WTC11 (cell line): ENCODE data around the gene FSTL1. TPM values are rescaled to one million over a fixed set of nuclear protein-coding genes. Genes with fewer than 3 reads are reported as not detected.

Source experiments
- ATAC-seq: fragments of 200-7000 bp; cut with Tn5 transposase; 2 replicates; pipeline ENCODE4 v1.10.0; 2021; ENCODE audit warnings: mild to moderate bottlenecking, moderate library complexity
- CTCF ChIA-PET: fragments of 300-600 bp; sonication (Branson Sonifier 250); formaldehyde crosslinking; loops from one replicate; lab custom pipeline; 2021; ENCODE audit warnings: antibody characterized with exemption; lab: Charles Lee
- POLR2A ChIA-PET: fragments of 350-600 bp; sonication (Branson Sonifier 250); formaldehyde crosslinking; loops from one replicate; lab custom pipeline; 2021; ENCODE audit warnings: antibody characterized with exemption; lab: Charles Lee
- DNase-seq: peaks from one replicate; pipeline ENCODE4 v3.0.0; 2021; ENCODE audit warnings: low spot score
- H3K27ac Mint-ChIP-seq: 2 replicates; pipeline ENCODE4 v1.8.0; 2021; ENCODE audit warnings: mixed read lengths
- H3K27me3 Mint-ChIP-seq: 2 replicates; pipeline ENCODE4 v1.8.0; 2021; ENCODE audit warnings: low read depth, mild to moderate bottlenecking, moderate library complexity, mixed read lengths
- H3K36me3 Mint-ChIP-seq: 2 replicates; pipeline ENCODE4 v1.8.0; 2021; ENCODE audit warnings: mixed read lengths
- H3K4me1 Mint-ChIP-seq: 2 replicates; pipeline ENCODE4 v1.8.0; 2022; ENCODE audit warnings: mixed read lengths
- H3K4me3 Mint-ChIP-seq: 2 replicates; pipeline ENCODE4 v1.8.0; 2021; ENCODE audit warnings: mild to moderate bottlenecking, moderate library complexity, mixed read lengths
- H3K9me3 Mint-ChIP-seq: 2 replicates; pipeline ENCODE4 v1.8.0; 2021; ENCODE audit warnings: mixed read lengths
- ARID4B ChIP-seq: sonication (generic); formaldehyde crosslinking; IDR thresholded peaks from 2 replicates; pipeline ENCODE4 v1.8.0; 2023; ENCODE audit warnings: missing genetic modification reagents, mild to moderate bottlenecking, borderline replicate concordance
- E2F4 ChIP-seq: sonication (generic); formaldehyde crosslinking; IDR thresholded peaks from 2 replicates; pipeline ENCODE4 v1.8.1; 2022; ENCODE audit warnings: low read depth, mild to moderate bottlenecking, moderate library complexity, missing genetic modification reagents, borderline replicate concordance
- ESRRA ChIP-seq: sonication (generic); formaldehyde crosslinking; IDR thresholded peaks from 2 replicates; pipeline ENCODE4 v1.8.1; 2022; ENCODE audit warnings: mild to moderate bottlenecking, missing genetic modification reagents, borderline replicate concordance
- ETV6 ChIP-seq: sonication (generic); formaldehyde crosslinking; IDR thresholded peaks from 2 replicates; pipeline ENCODE4 v1.8.1; 2022; ENCODE audit warnings: mild to moderate bottlenecking, missing genetic modification reagents
- FOXJ3 ChIP-seq: sonication (generic); formaldehyde crosslinking; IDR thresholded peaks from 2 replicates; pipeline ENCODE4 v1.9.0; 2021; ENCODE audit warnings: missing genetic modification reagents, mild to moderate bottlenecking, borderline replicate concordance
- FOXK1 ChIP-seq: sonication (generic); formaldehyde crosslinking; IDR thresholded peaks from 2 replicates; pipeline ENCODE4 v1.8.0; 2022; ENCODE audit warnings: mild to moderate bottlenecking, moderate library complexity, missing genetic modification reagents
- HMGA2 ChIP-seq: fragments of 250-450 bp; sonication (Bioruptor Pico); IDR thresholded peaks from 2 replicates; pipeline ENCODE4 v1.4.0; 2021; ENCODE audit warnings: mild to moderate bottlenecking, moderate library complexity
- IRF1 ChIP-seq: sonication (generic); formaldehyde crosslinking; IDR thresholded peaks from 2 replicates; pipeline ENCODE4 v1.8.0; 2023; ENCODE audit warnings: missing genetic modification reagents
- NFATC4 ChIP-seq: fragments of 250-450 bp; sonication (Bioruptor Pico); IDR thresholded peaks from 2 replicates; pipeline ENCODE4 v1.9.0; 2021; ENCODE audit warnings: mild to moderate bottlenecking
- NR3C1 ChIP-seq: sonication (generic); formaldehyde crosslinking; conservative IDR thresholded peaks from 2 replicates; pipeline ENCODE4 v1.8.1; 2023; ENCODE audit warnings: low read depth, mild to moderate bottlenecking, missing genetic modification reagents
- ZNF263 ChIP-seq: sonication (generic); formaldehyde crosslinking; IDR thresholded peaks from 2 replicates; pipeline ENCODE4 v1.8.1; 2022; ENCODE audit warnings: low read depth, mild to moderate bottlenecking, moderate library complexity, missing genetic modification reagents
- ZNF281 ChIP-seq: sonication (generic); formaldehyde crosslinking; IDR thresholded peaks from 2 replicates; pipeline ENCODE4 v1.8.0; 2023; ENCODE audit warnings: mild to moderate bottlenecking, missing genetic modification reagents
- ZNF416 ChIP-seq: fragments of 250-450 bp; sonication (Bioruptor Pico); IDR thresholded peaks from 2 replicates; pipeline ENCODE4 v1.9.0; 2021; ENCODE audit warnings: mild to moderate bottlenecking, inconsistent platforms
- ZNF532 ChIP-seq: fragments of 250-450 bp; sonication (Bioruptor Pico); IDR thresholded peaks from 2 replicates; pipeline ENCODE4 v1.9.0; 2021; ENCODE audit warnings: mild to moderate bottlenecking, borderline replicate concordance
- ZSCAN18 ChIP-seq: fragments of 250-450 bp; sonication (Bioruptor Pico); IDR thresholded peaks from 2 replicates; pipeline ENCODE4 v2.1.2; 2022; ENCODE audit warnings: mild to moderate bottlenecking, moderate library complexity
- total RNA-seq: library from RNA; stranded (reverse); gene quantifications from 3 replicates; pipeline ENCODE4 v1.2.3, GENCODE V29; 2021
- TF ChIP-seq, protein P1 (sequence below): sonication (generic); formaldehyde crosslinking; IDR thresholded peaks from 2 replicates; pipeline ENCODE4 v1.8.1; 2023; ENCODE audit warnings: mild to moderate bottlenecking, moderate library complexity, missing genetic modification reagents
- TF ChIP-seq, protein P2 (sequence below): sonication (generic); formaldehyde crosslinking; IDR thresholded peaks from 2 replicates; pipeline ENCODE4 v1.8.1; 2023; ENCODE audit warnings: mild to moderate bottlenecking, missing genetic modification reagents

FSTL1 gene
- total RNA-seq, 1 experiment from 2014 or later = 271 TPM

GRCh38 chr3:120364821-120365220, 86.0 kb downstream of the FSTL1 start:
- Mint-ChIP-seq H3K4me1 (no peaks in the 10 kb centered on the region), H3K4me3 (no peak overlapping the region), H3K36me3 (no peaks in the 10 kb centered on the region), H3K9me3 (no peaks in the 10 kb centered on the region), H3K27me3 (no peaks in the 10 kb centered on the region; the same call in 1 of the 2 replicates), H3K27ac (no peak overlapping the region)
- CTCF ChIA-PET = no interaction called here
- DNase-seq (no peak), ATAC-seq (no peak)
- POLR2A ChIA-PET = no interaction called here
- no peak for TF ChIP-seq FOXJ3 (CRISPR knock-in tag)
- TF ChIP-seq ZNF263 (CRISPR knock-in tag) = no peak
- TF ChIP-seq ZNF281 (CRISPR knock-in tag) = no peak
- TF ChIP-seq IRF1 (CRISPR knock-in tag) = no peak
- TF ChIP-seq, protein P1, sequence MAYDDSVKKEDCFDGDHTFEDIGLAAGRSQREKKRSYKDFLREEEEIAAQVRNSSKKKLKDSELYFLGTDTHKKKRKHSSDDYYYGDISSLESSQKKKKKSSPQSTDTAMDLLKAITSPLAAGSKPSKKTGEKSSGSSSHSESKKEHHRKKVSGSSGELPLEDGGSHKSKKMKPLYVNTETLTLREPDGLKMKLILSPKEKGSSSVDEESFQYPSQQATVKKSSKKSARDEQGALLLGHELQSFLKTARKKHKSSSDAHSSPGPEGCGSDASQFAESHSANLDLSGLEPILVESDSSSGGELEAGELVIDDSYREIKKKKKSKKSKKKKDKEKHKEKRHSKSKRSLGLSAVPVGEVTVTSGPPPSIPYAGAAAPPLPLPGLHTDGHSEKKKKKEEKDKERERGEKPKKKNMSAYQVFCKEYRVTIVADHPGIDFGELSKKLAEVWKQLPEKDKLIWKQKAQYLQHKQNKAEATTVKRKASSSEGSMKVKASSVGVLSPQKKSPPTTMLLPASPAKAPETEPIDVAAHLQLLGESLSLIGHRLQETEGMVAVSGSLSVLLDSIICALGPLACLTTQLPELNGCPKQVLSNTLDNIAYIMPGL (CRISPR knock-in tag) = no peak
- TF ChIP-seq NR3C1 (CRISPR knock-in tag) = no peak
- no peak for TF ChIP-seq ZSCAN18 (CRISPR knock-in tag)
- TF ChIP-seq FOXK1 (CRISPR knock-in tag) = no peak
- TF ChIP-seq E2F4 = no peak
- TF ChIP-seq NFATC4 (CRISPR knock-in tag) = no peak
- no peak for TF ChIP-seq ARID4B (CRISPR knock-in tag)
- no peak for TF ChIP-seq ZNF532
- no peak for TF ChIP-seq ZNF416 (CRISPR knock-in tag)
- TF ChIP-seq ESRRA = no peak
- TF ChIP-seq, protein P2, sequence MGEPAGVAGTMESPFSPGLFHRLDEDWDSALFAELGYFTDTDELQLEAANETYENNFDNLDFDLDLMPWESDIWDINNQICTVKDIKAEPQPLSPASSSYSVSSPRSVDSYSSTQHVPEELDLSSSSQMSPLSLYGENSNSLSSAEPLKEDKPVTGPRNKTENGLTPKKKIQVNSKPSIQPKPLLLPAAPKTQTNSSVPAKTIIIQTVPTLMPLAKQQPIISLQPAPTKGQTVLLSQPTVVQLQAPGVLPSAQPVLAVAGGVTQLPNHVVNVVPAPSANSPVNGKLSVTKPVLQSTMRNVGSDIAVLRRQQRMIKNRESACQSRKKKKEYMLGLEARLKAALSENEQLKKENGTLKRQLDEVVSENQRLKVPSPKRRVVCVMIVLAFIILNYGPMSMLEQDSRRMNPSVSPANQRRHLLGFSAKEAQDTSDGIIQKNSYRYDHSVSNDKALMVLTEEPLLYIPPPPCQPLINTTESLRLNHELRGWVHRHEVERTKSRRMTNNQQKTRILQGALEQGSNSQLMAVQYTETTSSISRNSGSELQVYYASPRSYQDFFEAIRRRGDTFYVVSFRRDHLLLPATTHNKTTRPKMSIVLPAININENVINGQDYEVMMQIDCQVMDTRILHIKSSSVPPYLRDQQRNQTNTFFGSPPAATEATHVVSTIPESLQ = no peak
- no peak for TF ChIP-seq ETV6 (CRISPR knock-in tag)
- no peak for TF ChIP-seq HMGA2
